Endothelial cell of umbilical vein (primary cell): Measurements from ENCODE around the gene MAP6. TPM values are rescaled to one million over a fixed set of nuclear protein-coding genes. Genes with fewer than 3 reads are reported as not detected.

Source experiments
- BruUV-seq: library from RNA; stranded (reverse); fragments of 400-500 nt; replicated peaks from 2 replicates; lab custom pipeline; 2021; lab: Mats Ljungman, UMichigan
- CTCF ChIA-PET: fragments of 300-600, 350-600 bp; sonication (Branson Sonifier 250); formaldehyde crosslinking; loops from one replicate; lab custom pipeline; 2021; ENCODE audit warnings: antibody characterized with exemption, inconsistent platforms; lab: Charles Lee
- POLR2A ChIA-PET: fragments of 300-600, 350-600 bp; sonication (Branson Sonifier 250); formaldehyde crosslinking; loops from one replicate; lab custom pipeline; 2021; ENCODE audit warnings: antibody characterized with exemption, inconsistent platforms; lab: Charles Lee
- DNase-seq: peaks from one replicate; pipeline ENCODE4 v3.0.0-alpha.2; 2011; ENCODE audit warnings: low read depth, low spot score
- FAIRE-seq: peaks from 2 replicates; lab custom pipeline; 2011; peaks lifted over from hg19 to GRCh38; lab: Jason Lieb, UNC
- H2AFZ ChIP-seq: 2 replicates; pipeline ENCODE4 v1.6.0; 2012; ENCODE audit warnings: low read depth, low read length, control low read depth, inconsistent platforms
- H3K27ac ChIP-seq: 2 replicates; pipeline ENCODE4 v1.5.1; 2011; ENCODE audit warnings: low read depth, mild to moderate bottlenecking, control low read depth, low read length, moderate library complexity; ENCODE audit not compliant: insufficient read depth
- H3K27me3 ChIP-seq, 2 experiments: 2 replicates each; pipeline versions ENCODE4 v1.6.0 to v1.6.1; 2011; ENCODE audit warnings: low read length in 2 of 2, mixed read lengths in 1 of 2; ENCODE audit not compliant: control insufficient read depth in 2 of 2, insufficient read depth in 2 of 2
- H3K36me3 ChIP-seq, 2 experiments: 2 replicates in 1 of 2; 3 replicates in 1 of 2; pipeline ENCODE4 v1.5.1; 2011; ENCODE audit warnings: low read length in 2 of 2, mild to moderate bottlenecking in 1 of 2, moderate library complexity in 1 of 2; ENCODE audit not compliant: control insufficient read depth in 2 of 2, insufficient read depth in 2 of 2; ENCODE audit errors: extremely low read depth in 1 of 2
- H3K4me1 ChIP-seq: 3 replicates; pipeline ENCODE4 v1.5.1; 2011; ENCODE audit warnings: mild to moderate bottlenecking, low read length; ENCODE audit not compliant: control insufficient read depth, insufficient read depth; ENCODE audit errors: extremely low read depth
- H3K4me2 ChIP-seq: 2 replicates; pipeline ENCODE4 v1.6.1; 2011; ENCODE audit warnings: low read length, control low read depth, mixed read lengths; ENCODE audit not compliant: insufficient read depth
- H3K4me3 ChIP-seq, 3 experiments: fragments of 200-600 bp in 1 of 3; sonication (generic), shearing (Covaris generic) in 1 of 3; replicated peaks in 1 of 3; 2 replicates each; pipeline ENCODE4 v1.5.1; 2011 to 2016; ENCODE audit warnings: control low read depth in 3 of 3, low read length in 3 of 3, mild to moderate bottlenecking in 2 of 3, inconsistent platforms in 1 of 3, low read depth in 1 of 3, moderate library complexity in 1 of 3; ENCODE audit not compliant: insufficient read depth in 1 of 3
- H3K79me2 ChIP-seq: 2 replicates; pipeline ENCODE4 v1.6.0; 2012; ENCODE audit warnings: low read length, inconsistent platforms; ENCODE audit not compliant: control insufficient read depth, insufficient read depth
- H3K9ac ChIP-seq: replicated peaks from 2 replicates; pipeline ENCODE3; 2011; ENCODE audit warnings: low read length, control low read depth; ENCODE audit not compliant: insufficient read depth; ENCODE audit errors: extremely low read depth
- H3K9me1 ChIP-seq: replicated peaks from 3 replicates; pipeline ENCODE4 v1.6.0; 2011; ENCODE audit warnings: mild to moderate bottlenecking, low read length; ENCODE audit not compliant: control insufficient read depth, insufficient read depth; ENCODE audit errors: extremely low read depth
- H3K9me3 ChIP-seq: replicated peaks from 2 replicates; pipeline ENCODE4 v1.5.1; 2012; ENCODE audit warnings: low read length, inconsistent platforms; ENCODE audit not compliant: control insufficient read depth, insufficient read depth
- H4K20me1 ChIP-seq: replicated peaks from 2 replicates; pipeline ENCODE3; 2011; ENCODE audit warnings: mild to moderate bottlenecking, low read length; ENCODE audit not compliant: control insufficient read depth, insufficient read depth; ENCODE audit errors: extremely low read depth
- EZH2 ChIP-seq: IDR thresholded peaks from 2 replicates; pipeline ENCODE4 v1.6.1; 2012; ENCODE audit warnings: borderline replicate concordance, low read depth, mild to moderate bottlenecking, moderate library complexity, low read length, inconsistent platforms; ENCODE audit not compliant: severe bottlenecking
- GATA2 ChIP-seq: IDR thresholded peaks from 2 replicates; pipeline ENCODE4 v1.7.0; 2011; ENCODE audit warnings: low read depth, mild to moderate bottlenecking, moderate library complexity, mixed read lengths, low read length; ENCODE audit not compliant: insufficient read length, insufficient read depth
- JUN ChIP-seq: IDR thresholded peaks from 2 replicates; pipeline ENCODE4 v1.6.1; 2011; ENCODE audit warnings: borderline replicate concordance, low read depth; ENCODE audit not compliant: insufficient read length, insufficient read depth
- dilution Hi-C: fragments of 300-500 bp; cut with MboI; formaldehyde crosslinking; loops from one replicate; pipeline ENCODE4 v1.15.0; 2019; ENCODE audit warnings: low sequenced_read_pairs; ENCODE audit not compliant: extremely low pct_ligation_motif_present
- intact Hi-C: fragments of 100-400 bp; cut with micrococcal nuclease; formaldehyde crosslinking; loops from one replicate; pipeline ENCODE4 v1.10.0; 2022
- polyA plus RNA-seq, 4 experiments: library from polyadenylated mRNA; depleted of rRNA in 3 of 4; stranded (reverse) in 3 of 4; unstranded in 1 of 4; fragments of >200 nt; gene quantifications; 2 replicates each; pipeline versions ENCODE4 v1.2.1 to v1.2.3, GENCODE V29; 2011 to 2012; ENCODE audit warnings: missing spikeins in 1 of 4
- total RNA-seq: library from RNA; stranded (reverse); gene quantifications from 2 replicates; pipeline ENCODE4 v1.2.3, GENCODE V29; 2021
- TF ChIP-seq, protein P1 (sequence below), 2 donors: IDR thresholded peaks; 1 replicate in 1 of 2; 2 replicates in 1 of 2; pipeline ENCODE4 v1.5.1; 2011; ENCODE audit warnings: low read length in 2 of 2, mild to moderate bottlenecking in 2 of 2, moderate library complexity in 2 of 2, control low read depth in 1 of 2, inconsistent platforms in 1 of 2, low read depth in 1 of 2; ENCODE audit not compliant: insufficient read depth in 1 of 2; ENCODE audit errors: extremely low read depth in 1 of 2
- TF ChIP-seq, protein P2 (sequence below): IDR thresholded peaks from 2 replicates; pipeline ENCODE4 v1.6.1; 2011; ENCODE audit not compliant: insufficient read depth, insufficient read length

MAP6 gene
- total and polyA plus RNA-seq, 2 donors (not counting 3 experiments of a cell fraction or from before 2014, with no cell fraction given) = 0.12 TPM; not detected in 1

DNA sequence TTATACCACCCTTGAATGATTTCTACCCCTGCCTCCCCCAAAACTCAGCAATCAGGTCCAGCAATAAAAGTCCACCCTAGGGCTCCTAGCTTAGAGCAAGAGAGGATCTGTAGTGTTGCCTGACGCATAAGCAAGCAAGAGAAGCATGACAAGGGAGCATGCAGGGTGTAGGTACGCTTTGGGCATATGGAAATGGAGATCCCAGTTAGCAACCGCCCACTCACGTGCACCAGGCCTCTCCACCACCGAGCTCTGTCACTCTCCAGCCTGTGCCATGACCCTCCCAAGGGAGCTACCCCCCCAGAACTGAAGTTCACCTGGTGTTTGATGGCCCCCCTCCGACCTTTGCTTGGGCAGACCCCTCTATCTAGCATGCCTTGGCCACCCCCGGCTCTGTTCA, 67.3 kb downstream of the MAP6 start:
- CTCF ChIA-PET = interaction anchor here (2.0 to 3.5 kb wide), 3 partner anchors 11 to 122 kb away, joined by 4 to 16 read pairs (median 5); no protein-coding TSS in a partner anchor
- H3K4me3 ChIP-seq = no peak overlapping the region
- intact Hi-C loops = loop anchor here (5.0 kb wide), 1 partner anchor 66 kb away; the partner anchor contains the start of gene MAP6
- no peak overlapping the region for H3K9ac ChIP-seq
- TF ChIP-seq, protein P1, sequence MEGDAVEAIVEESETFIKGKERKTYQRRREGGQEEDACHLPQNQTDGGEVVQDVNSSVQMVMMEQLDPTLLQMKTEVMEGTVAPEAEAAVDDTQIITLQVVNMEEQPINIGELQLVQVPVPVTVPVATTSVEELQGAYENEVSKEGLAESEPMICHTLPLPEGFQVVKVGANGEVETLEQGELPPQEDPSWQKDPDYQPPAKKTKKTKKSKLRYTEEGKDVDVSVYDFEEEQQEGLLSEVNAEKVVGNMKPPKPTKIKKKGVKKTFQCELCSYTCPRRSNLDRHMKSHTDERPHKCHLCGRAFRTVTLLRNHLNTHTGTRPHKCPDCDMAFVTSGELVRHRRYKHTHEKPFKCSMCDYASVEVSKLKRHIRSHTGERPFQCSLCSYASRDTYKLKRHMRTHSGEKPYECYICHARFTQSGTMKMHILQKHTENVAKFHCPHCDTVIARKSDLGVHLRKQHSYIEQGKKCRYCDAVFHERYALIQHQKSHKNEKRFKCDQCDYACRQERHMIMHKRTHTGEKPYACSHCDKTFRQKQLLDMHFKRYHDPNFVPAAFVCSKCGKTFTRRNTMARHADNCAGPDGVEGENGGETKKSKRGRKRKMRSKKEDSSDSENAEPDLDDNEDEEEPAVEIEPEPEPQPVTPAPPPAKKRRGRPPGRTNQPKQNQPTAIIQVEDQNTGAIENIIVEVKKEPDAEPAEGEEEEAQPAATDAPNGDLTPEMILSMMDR (IDR thresholded peaks at IDR 0.05; ENCODE audit: extremely low read depth in 1 of 2, insufficient read depth in 1 of 2, low read depth in 1 of 2, low read length in 2 of 2) = no peak
- no peak for TF ChIP-seq JUN
- TF ChIP-seq EZH2 = no peak
- TF ChIP-seq, protein P2, sequence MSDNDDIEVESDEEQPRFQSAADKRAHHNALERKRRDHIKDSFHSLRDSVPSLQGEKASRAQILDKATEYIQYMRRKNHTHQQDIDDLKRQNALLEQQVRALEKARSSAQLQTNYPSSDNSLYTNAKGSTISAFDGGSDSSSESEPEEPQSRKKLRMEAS = no peak
- TF ChIP-seq GATA2 = no peak
- no peaks in the 10 kb centered on the region for H4K20me1 ChIP-seq
- DNase-seq (no peak), FAIRE-seq (no peak)
- no peaks in the 10 kb centered on the region for H3K79me2 ChIP-seq
- H2AFZ ChIP-seq = no peak overlapping the region
- H3K9me3 ChIP-seq = no peaks in the 10 kb centered on the region
- no peaks in the 10 kb centered on the region for H3K27me3 ChIP-seq
- H3K27ac ChIP-seq = no peak overlapping the region
- no peaks in the 10 kb centered on the region for H3K9me1 ChIP-seq
- no TSS peak for BruUV-seq
- no peak overlapping the region for H3K4me2 ChIP-seq
- dilution Hi-C loops = no loop called here
- H3K36me3 ChIP-seq = no peaks in the 10 kb centered on the region
- H3K4me1 ChIP-seq = peaks cover 24% of the 10 kb centered on the region
- POLR2A ChIA-PET = no interaction called here
